SU-DHL-6 (cell line): ENCODE data around the gene RUSC2.
"Not testable (repeated sequence)": the region's sequence is repeated elsewhere in the genome, so short reads cannot be mapped to it uniquely, and the experiment has no call there.

ENCODE experiments used
- H2AFZ ChIP-seq: fragments of 200-600 bp; sonication (generic); 2 replicates; pipeline ENCODE4 v1.6.1; 2014; ENCODE audit warnings: low read depth, mild to moderate bottlenecking, moderate library complexity, mixed read lengths, antibody characterized with exemption, low read length; ENCODE audit not compliant: severe bottlenecking
- H3F3A ChIP-seq: fragments of 200-600 bp; shearing (Covaris generic); 2 replicates; pipeline ENCODE4 v1.6.0; 2016; ENCODE audit warnings: antibody characterized with exemption, mild to moderate bottlenecking; ENCODE audit not compliant: insufficient read depth
- H3K27ac ChIP-seq: fragments of 200-600 bp; sonication (generic); 2 replicates; pipeline ENCODE4 v1.5.1; 2016; ENCODE audit warnings: low read depth, mild to moderate bottlenecking, low read length, moderate library complexity, mixed read lengths
- H3K27me3 ChIP-seq: fragments of 200-600 bp; sonication (generic), shearing (Covaris generic); 2 replicates; pipeline ENCODE4 v1.6.0; 2014; ENCODE audit warnings: mild to moderate bottlenecking, low read length
- H3K36me3 ChIP-seq: fragments of 200-600 bp; sonication (generic); 2 replicates; pipeline ENCODE4 v1.6.1; 2014; ENCODE audit warnings: mild to moderate bottlenecking, low read length, mixed read lengths
- H3K4me2 ChIP-seq: fragments of 300-600, 200-600 bp; shearing (Covaris generic), sonication (generic); 2 replicates; pipeline ENCODE4 v1.6.0; 2014; ENCODE audit warnings: low read length, low read depth, mild to moderate bottlenecking; ENCODE audit not compliant: poor library complexity, severe bottlenecking
- H3K4me3 ChIP-seq: fragments of 200-600 bp; sonication (generic); 2 replicates; pipeline ENCODE4 v1.5.1; 2014; ENCODE audit warnings: antibody characterized with exemption, low read length, mild to moderate bottlenecking, mixed read lengths; ENCODE audit not compliant: insufficient read depth, poor library complexity, severe bottlenecking
- H3K79me2 ChIP-seq: fragments of 200-600 bp; sonication (generic); 2 replicates; pipeline ENCODE4 v1.6.1; 2014; ENCODE audit warnings: mild to moderate bottlenecking, low read length, moderate library complexity; ENCODE audit not compliant: insufficient read depth
- H3K9ac ChIP-seq: fragments of 200-600 bp; sonication (generic); 2 replicates; pipeline ENCODE4 v1.7.0; 2014; ENCODE audit warnings: mild to moderate bottlenecking, low read length
- H3K9me2 ChIP-seq: fragments of 200-600 bp; sonication (generic); replicated peaks from 2 replicates; pipeline ENCODE4 v1.6.1; 2014; ENCODE audit warnings: low read length; ENCODE audit not compliant: insufficient read depth
- H3K9me3 ChIP-seq: fragments of 200-600 bp; sonication (generic); 2 replicates; pipeline ENCODE4 v1.6.1; 2014; ENCODE audit warnings: low read length, mixed read lengths; ENCODE audit not compliant: insufficient read depth
- H4K20me1 ChIP-seq: fragments of 200-600 bp; sonication (generic); 2 replicates; pipeline ENCODE4 v1.6.1; 2014; ENCODE audit warnings: low read depth, mild to moderate bottlenecking, antibody characterized with exemption, low read length, moderate library complexity, mixed read lengths
- EZH2phosphoT487 ChIP-seq: fragments of 200-600 bp; sonication (generic), shearing (Covaris generic); conservative IDR thresholded peaks from 2 replicates; pipeline ENCODE4 v1.6.1; 2018; ENCODE audit warnings: mild to moderate bottlenecking, antibody characterized with exemption, low read length, moderate library complexity, mixed read lengths
- TF ChIP-seq, protein P1 (sequence below): fragments of 200-600 bp; sonication (generic); IDR thresholded peaks from one replicate; pipeline ENCODE4 v1.5.1; 2017; ENCODE audit warnings: antibody characterized with exemption, mild to moderate bottlenecking, low read length, moderate library complexity; ENCODE audit not compliant: insufficient read depth, poor library complexity, severe bottlenecking

RUSC2 gene

GRCh38 chr9:35495984-35496383 is 6.1 kb downstream of the RUSC2 start:
- Histone ChIP-seq H3K4me3 (no peak overlapping the region), H3K27ac (no peak overlapping the region), H4K20me1 (no peaks in the 10 kb centered on the region), H3F3A (no peaks in the 10 kb centered on the region), H3K9ac (no peak overlapping the region), H3K9me3 (no peaks in the 10 kb centered on the region), H3K9me2 (no peaks in the 10 kb centered on the region), H3K79me2 (no peaks in the 10 kb centered on the region), H3K36me3 (no peaks in the 10 kb centered on the region), H3K27me3 (no peaks in the 10 kb centered on the region), H2AFZ (peak overlapping the region; percentile 7), H3K4me2 (no peak overlapping the region)
- TF ChIP-seq, protein P1, sequence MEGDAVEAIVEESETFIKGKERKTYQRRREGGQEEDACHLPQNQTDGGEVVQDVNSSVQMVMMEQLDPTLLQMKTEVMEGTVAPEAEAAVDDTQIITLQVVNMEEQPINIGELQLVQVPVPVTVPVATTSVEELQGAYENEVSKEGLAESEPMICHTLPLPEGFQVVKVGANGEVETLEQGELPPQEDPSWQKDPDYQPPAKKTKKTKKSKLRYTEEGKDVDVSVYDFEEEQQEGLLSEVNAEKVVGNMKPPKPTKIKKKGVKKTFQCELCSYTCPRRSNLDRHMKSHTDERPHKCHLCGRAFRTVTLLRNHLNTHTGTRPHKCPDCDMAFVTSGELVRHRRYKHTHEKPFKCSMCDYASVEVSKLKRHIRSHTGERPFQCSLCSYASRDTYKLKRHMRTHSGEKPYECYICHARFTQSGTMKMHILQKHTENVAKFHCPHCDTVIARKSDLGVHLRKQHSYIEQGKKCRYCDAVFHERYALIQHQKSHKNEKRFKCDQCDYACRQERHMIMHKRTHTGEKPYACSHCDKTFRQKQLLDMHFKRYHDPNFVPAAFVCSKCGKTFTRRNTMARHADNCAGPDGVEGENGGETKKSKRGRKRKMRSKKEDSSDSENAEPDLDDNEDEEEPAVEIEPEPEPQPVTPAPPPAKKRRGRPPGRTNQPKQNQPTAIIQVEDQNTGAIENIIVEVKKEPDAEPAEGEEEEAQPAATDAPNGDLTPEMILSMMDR = no peak
- TF ChIP-seq EZH2phosphoT487 = no peak

GRCh38 chr9:35498245-35498644 is 8.3 kb downstream of the RUSC2 start:
- H3F3A ChIP-seq, H3K4me2 ChIP-seq, H3K9ac ChIP-seq, H3K36me3 ChIP-seq, H3K27ac ChIP-seq, H2AFZ ChIP-seq, H4K20me1 ChIP-seq, H3K9me3 ChIP-seq, H3K9me2 ChIP-seq, H3K4me3 ChIP-seq, H3K27me3 ChIP-seq, H3K79me2 ChIP-seq: not testable (repeated sequence)

- H3K9me3 ChIP-seq = no peaks in the 10 kb centered on the region
- H4K20me1 ChIP-seq = no peaks in the 10 kb centered on the region
- H3K27me3 ChIP-seq = no peaks in the 10 kb centered on the region
- H3K36me3 ChIP-seq = no peaks in the 10 kb centered on the region
- H3F3A ChIP-seq = no peaks in the 10 kb centered on the region
- no peaks in the 10 kb centered on the region for H3K9me2 ChIP-seq
- H3K79me2 ChIP-seq = no peaks in the 10 kb centered on the region
- H2AFZ ChIP-seq = no peak overlapping the region
- TF ChIP-seq, protein P1 = no peak
- no peak for TF ChIP-seq EZH2phosphoT487
- H3K4me2 ChIP-seq = no peak overlapping the region
- H3K4me3 ChIP-seq = no peak overlapping the region
- no peak overlapping the region for H3K9ac ChIP-seq
- H3K27ac ChIP-seq = no peak overlapping the region
Observed at GRCh38 chr9:35499029-35499700, 9.3 kb downstream of the RUSC2 start.

GRCh38 chr9:35499701-35500030 is 9.8 kb downstream of the RUSC2 start:
- Histone ChIP-seq H3K4me3 (no peak overlapping the region), H3K79me2 (no peaks in the 10 kb centered on the region), H2AFZ (no peak overlapping the region), H3K27ac (no peak overlapping the region), H3K9me2 (no peaks in the 10 kb centered on the region), H3F3A (no peaks in the 10 kb centered on the region), H3K36me3 (no peaks in the 10 kb centered on the region), H3K4me2 (no peak overlapping the region), H3K9ac (no peak overlapping the region), H3K9me3 (no peaks in the 10 kb centered on the region), H4K20me1 (no peaks in the 10 kb centered on the region), H3K27me3 (no peaks in the 10 kb centered on the region)
- no peak for TF ChIP-seq EZH2phosphoT487
- TF ChIP-seq, protein P1 = no peak
